GM21423 (cell line): ENCODE measurements around the gene SETD1B.

Experiments used
- ATAC-seq: cut with Tn5 transposase; IDR thresholded peaks from one replicate; pipeline ENCODE4 v1.9.1; 2021; ENCODE audit warnings: mild to moderate bottlenecking, moderate library complexity; ENCODE audit not compliant: unreplicated experiment

SETD1B gene

DNA sequence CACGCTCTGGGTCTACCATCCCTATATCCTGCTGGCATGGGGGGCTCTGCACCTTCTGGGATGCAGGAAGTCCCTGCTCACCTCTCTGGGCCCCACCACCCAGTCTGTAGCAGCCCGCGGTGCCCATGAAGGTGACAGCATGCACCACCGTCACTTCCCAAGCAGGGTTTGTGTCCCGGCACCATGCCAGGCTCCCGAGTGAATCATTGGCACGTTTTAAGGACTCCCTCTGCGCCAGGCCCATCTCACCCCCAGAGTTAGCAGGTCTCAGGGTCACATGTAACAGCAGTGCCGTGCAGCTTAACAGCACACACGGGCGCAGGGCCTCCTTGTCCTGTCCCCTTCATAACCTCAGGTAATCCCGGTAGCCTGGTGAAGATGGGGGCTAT, 19.9 kb downstream of the SETD1B start:
- ATAC-seq = no peak

DNA sequence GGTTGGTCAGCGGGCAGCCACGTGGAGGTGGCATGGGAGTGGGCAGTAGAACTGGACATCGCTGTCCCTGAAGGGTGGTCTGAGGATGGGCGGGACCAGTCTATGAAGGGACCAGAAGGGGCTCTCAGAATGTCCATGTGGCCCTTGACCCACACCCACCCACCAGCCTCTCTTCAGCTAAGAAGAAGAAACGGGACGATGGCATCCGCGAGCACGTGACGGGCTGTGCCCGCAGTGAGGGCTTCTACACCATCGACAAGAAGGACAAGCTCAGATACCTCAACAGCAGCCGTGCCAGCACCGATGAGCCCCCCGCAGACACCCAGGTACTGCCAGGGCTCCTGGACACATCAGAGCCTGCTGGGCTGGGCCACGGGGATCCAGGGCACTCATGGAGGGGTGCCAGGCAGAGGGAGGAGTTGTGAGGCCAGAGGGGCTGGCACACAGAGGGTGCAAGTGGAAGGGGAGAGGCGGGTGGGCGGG, 21.3 kb downstream of the SETD1B start:
- ATAC-seq = no peak

DNA sequence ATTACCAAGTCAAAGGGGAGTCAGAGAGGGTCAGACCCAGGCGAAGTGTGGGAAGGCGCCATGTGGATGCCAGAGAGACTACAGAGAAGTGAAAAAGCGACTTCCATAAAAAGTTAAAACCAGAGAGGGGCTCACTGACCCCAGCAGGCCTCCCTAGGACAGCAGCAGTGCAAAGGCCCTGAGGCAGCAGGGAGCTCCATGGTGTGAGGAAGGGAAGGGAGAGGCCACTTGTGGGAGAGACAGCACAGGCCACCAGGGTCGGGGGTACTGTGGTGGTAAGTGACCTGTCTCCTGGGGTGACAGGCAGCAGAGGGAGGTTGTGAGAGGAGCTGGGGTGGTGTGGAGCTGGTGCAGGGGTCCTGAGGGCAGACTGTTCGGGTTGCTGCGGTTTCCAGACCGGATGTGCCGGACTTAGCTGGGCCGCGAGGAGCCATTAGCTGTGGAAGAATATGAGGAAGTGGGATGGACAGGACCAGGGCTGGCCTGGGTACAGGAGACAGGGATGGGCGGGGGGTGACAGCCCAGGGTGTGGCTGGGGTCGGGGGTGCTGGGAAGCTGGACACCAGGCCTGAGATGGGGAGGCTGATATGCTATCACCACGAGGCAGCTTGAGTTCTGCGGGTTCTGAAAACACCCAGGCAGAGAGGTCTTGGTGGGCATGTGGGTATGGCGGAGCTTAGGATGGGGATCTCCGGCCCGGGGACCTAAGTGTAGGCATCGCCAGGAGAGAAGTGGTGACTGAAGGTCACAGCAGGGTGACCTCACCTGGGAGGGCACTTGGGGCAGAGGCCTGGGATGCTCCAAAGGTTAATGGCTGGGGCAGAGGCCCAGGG, 22.7 kb downstream of the SETD1B start:
- no peak for ATAC-seq

DNA sequence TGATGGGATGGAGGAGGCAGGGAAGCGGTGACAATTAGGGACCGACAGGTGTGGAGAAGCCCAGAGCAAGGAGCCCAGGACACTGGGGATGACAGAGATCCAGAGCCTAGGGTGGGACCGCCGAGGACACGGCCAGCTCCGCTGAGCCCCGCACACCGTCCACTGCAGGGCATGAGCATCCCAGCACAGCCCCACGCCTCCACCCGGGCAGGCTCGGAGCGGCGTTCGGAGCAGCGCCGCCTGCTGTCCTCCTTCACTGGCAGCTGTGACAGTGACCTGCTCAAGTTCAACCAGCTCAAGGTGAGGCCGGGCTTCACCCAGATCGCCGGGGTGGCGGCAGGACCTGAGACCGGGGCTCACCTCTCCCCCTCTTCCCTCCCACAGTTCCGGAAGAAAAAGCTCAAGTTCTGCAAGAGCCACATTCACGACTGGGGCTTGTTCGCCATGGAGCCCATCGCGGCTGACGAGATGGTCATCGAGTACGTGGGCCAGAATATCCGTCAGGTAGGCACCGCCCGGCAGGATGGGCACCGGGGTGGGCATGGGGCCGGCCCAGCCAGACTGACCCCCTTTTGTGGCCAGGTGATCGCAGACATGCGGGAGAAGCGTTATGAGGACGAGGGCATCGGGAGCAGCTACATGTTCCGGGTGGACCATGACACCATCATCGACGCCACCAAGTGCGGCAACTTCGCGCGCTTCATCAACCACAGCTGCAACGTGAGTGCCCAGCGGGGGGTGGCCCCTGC, 23.7 kb downstream of the SETD1B start:
- no peak for ATAC-seq

DNA sequence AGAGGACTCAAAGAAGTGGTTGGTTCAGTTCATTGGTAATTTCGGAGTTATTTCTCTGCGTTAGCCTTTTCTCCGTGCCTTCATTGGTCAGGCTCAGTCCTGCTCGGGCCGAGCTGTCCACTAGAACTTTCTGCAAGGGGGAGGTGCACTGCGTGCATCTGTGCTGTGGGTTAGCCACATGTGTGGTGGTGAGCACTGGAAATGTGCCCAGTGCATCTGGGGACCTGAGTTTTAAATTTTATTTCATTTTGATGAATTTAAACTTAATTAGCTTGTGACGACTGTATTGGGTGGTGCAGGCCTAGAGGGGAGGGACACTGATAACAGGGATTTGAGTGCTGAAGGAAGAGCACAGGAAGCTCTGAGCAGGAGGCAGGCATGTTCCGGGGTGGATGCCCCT, 24.5 kb downstream of the SETD1B start:
- no peak for ATAC-seq

DNA sequence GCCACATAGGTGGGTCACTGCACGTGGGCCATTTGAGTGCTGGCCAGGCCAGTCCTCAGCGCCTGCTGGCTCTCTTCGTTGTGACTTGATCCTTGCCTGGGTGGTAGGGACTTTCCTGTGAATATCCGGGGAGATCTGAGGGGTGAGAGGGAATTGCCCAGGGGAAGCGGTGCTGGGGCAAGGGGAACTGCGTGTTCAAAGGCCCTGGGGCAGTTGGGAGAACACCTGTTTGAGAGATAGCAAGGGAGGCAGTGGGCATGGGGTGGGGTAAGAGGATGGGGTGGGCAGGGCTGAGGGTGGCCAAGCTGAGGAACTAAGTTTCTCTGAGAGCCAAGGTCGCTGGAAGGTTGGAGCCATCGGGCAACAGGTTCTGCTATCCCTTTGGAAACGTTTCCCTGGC, 25.0 kb downstream of the SETD1B start:
- no peak for ATAC-seq

DNA sequence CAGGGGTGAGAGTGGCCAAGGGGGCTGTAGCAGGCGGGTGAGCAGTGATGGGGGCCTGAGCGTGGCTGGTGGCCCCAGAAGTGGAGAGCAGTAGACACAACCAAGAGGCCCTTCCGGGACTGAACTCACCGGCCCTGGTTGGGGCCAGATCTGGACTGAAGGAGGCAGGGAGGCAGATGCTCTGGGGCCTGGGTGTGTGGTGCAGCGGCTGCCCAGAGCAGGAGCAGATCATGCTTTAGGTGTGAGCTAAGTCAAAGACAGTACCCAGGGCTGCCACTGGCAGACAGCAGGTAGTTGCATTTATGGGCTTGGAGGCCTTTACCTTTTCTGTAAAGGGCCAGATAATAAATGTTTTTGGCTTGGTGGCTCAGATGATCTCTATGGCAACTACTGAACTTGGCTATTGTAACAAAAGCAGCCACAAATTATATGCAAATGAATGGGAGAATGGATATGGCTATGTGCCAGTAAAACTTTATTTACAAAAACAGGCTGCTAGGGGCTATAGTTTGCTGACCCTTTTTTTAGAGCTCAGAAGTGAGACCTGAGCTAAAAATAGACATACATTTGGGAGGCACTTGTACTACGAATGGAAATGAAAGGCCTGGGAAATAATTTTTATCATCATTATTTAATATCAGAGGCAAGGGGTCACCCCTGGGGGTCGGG, 25.6 kb downstream of the SETD1B start:
- no peak for ATAC-seq

DNA sequence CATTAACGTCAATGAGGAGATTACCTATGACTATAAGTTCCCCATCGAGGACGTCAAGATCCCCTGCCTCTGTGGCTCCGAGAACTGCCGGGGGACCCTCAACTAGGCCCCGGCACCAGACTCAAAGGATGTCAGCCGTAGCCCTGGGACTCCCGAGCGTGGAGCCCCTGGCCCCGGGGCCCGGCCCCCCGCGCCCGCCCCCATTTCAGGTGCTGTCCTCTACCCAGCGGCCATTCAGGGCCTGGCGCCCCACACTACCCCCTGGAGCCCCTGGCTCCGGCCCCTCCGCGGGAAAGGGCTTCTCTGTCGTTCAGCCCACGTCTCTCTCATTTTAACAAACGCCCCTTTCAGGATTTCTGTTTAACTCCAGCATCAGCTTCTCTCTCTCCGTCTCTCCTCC, 26.3 kb downstream of the SETD1B start:
- ATAC-seq = no peak

DNA sequence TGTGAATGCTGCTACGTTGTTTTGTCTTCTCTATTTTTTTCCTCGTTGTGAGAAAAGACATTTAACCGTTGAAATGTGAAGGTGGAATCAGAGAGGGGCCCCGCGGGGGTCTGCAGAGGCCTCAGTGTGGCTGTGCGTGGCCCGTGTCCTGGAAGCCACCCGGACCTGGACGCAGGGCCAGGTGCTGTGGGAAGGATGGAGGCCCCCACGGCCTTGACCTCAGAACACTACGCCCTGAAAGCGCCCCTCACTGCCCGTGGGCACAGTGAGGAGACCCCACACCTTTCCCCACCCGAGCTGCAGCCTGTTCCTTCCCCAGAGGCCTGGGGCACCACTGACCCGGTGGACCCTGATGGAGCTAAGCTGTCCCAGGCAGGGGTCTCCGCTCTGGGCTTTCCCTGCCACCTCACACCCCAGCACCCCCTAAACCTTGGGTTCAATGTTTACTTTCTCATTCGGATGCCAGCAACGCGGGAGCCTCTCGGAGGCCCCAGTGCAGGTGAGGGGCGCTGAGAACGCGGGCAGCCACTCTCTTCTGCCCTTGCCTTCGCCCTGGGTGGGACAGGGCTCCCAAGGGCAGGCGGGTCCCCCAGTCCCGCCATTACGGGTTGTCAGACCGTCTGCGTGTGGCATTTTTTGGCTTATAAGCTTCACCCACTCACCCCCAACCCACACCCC, 26.9 kb downstream of the SETD1B start:
- ATAC-seq = no peak

DNA sequence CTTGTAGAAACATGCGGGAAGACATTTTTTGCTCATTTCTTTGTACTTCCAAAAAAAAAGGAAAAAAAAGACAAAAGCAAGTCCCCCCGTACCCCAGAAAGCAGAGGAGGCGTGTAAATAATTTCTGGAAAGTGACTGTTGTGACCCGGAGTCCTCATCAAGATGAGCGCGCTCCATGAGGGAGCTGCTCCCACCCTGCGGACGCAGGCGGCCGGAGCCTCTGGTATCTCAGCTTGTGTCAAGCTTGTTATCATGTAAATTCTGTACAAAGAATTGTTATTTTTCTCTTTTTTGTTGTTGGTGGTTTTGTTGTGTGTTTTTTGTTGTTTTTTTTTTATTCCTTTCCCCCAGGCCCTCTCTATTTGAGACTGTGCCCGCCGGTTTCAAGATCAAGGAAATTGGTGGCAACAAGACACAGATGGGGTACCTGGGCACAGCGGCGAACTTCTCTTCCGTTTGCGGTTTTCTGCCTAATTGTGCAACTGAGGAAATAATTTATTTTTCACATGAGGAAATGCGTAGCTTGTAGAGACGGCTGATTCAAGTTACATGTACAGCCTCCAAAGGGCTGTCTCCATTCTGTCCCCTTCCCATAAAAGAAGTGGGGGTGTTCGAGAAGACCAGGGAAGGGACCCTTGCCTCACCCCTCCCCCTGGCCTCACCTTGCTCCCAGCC, 27.9 kb downstream of the SETD1B start:
- ATAC-seq = no peak

DNA sequence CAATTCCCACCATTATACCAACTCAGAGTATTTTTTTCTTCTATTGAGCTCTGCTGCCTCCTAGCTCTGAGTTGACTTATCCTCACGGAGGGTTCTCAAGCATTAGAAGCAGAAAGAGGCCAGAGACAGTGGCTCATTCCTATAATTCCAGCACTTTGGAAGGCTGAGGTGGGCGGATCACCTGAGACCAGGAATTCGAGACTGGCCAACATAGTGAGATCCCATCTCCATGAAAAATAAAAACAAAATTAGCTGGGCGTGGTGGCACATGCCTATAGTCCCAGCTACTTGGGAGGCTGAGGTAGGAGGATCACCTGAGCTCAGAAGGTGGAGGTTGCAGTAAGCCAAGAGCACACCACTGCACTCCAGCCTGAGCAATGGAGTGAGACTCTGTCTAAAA, 33.9 kb downstream of the SETD1B start:
- no peak for ATAC-seq

DNA sequence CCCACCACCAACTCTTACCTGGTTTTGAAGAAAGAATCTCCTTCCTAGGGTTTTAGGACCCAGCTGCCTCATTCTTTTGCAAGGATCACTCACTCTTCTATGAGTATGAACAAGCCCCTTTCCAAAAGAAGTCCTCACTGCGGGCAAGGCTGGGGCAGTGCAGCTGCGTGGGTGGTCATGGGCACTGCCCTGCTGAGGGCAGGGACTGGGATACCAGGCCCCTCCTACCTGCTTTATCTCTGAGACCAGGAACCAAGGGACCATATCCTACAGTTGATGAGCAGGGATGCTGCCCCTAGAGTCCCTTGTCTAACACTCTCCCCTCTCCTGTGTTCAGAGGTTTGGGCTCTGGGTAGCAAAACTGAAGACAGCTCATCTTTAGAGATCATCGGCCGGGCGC, 34.3 kb downstream of the SETD1B start:
- ATAC-seq = no peak

DNA sequence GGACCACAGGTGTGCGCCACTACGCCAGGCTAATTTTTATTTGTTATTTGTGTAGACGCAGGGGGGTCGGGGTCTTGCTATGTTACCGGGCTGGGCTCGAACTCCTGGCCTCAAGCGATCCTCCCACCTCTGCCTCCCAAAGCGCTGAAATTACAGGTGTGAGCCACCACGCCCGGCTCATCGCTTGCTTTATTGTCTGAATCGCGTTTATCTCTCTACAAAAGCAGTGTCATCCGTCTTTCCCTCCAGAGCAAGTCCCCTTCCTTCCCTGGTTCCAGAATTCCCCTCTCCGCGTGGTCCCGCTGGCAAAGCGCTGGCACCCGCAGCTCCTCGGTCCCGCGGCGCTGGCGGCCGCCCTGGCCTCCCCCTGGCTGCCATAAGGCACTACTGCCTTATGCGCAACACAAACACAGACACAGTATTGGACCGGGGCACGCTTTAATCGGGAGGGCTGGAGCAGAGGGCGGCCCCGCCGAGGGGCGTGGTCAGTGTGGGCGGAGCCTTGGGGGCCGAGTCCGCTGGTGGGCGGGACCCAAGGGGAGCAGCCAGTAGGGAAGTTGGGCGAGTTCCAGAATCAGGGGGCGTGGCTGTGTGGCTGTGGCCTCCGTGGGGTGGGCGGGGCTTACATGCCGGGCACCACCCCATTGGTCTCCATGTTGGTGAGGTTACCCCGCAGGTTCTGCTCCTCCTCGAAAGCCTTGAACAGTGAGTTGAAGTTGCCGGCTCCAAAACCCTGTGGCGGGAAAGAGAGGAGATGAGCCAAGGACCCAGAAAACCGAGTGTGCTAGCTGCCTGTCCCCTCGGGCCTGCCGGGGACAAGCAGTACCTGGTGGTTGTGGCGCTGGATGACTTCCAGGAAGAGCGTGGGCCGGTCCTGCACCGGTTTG, 35.5 kb downstream of the SETD1B start:
- ATAC-seq = peak; percentile 93

DNA sequence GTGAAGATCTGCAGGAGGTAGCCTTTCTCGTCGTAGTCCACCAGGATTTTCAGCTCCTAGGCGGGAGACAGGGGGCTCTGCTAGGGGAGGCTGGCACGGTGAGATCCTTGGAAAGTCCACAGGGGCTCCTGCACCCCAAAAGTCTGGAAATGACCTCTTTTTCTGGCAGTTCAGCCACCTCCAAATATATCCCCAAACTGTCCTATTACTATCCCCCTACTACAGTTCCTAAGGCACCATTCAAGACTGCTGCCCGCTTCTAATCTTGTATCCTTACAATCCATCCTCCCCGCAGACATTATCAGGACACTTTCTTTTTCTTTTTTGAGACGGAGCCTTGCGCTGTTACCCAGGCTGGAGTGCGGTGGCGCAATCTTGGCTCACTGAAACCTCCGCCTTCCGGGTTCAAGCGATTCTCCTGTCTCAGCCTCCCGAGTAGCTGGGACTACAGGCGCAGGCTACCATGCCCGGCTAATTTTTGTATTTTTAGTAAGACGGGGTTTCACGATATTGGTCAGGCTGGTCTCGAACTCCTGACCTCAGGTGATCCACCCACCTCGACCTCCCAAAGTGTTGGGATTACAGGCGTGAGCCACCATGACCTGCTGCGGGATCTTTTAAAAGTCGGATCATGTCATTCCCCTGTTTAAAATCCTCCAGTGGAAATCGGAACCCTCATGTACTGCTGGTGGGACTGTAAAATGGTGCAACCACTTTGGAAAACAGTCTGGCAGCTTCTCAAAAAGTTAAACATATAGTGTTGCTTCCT, 36.4 kb downstream of the SETD1B start:
- ATAC-seq = no peak

DNA sequence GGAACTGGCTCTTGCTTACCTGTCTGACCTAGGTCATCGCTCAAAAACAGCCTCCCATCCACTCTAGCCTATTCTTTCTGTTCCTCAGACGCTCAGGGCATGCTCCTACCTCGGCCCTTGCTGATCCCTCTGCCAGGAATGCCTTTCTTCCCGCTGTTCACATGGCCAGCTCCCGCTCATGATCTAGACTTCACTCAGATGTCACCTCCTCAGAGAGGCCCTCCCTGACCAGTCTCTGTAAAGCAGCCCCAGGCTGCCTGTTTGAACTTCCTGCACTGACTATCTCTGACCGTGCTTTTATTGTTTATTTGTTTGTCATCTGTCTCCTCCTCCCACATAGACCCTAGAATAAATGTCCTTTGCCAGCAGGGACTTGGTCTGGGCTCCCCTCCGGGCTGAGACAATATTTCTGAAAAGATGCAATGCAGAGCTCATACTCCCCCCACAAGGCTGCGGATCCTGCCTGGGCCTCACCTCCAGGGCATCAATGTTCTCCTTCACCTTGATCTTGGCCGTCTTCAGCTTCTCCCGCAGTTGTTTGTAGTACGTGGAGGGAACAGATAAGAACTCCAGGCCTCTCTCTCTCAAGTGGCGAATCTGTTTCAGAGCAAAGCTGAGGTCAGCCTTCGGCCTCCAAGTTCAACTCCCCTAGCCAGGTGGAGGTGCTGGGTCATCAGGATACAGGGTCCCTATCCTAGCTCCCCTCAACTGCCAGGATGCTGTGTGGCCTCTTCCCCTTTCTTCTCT, 39.6 kb downstream of the SETD1B start:
- ATAC-seq = no peak

DNA sequence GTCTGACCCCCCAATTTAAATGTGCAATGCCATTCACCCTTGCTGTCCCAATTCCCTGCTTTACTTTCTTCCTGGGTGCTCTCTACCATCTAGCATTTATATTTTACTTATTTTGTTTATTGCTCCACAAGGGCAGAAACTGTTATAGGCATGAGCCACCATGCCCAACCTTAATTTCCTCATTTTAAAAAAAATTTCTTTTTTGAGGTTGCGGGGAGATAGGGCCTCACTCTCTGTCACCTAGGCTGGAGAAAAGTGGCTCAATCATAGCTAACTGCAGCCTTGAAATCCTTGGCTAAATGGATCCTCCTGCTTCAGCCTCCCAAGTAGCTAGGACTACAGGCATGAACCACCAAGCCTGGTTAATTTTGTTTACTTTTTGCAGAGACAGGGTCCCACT, 41.9 kb downstream of the SETD1B start:
- no peak for ATAC-seq

DNA sequence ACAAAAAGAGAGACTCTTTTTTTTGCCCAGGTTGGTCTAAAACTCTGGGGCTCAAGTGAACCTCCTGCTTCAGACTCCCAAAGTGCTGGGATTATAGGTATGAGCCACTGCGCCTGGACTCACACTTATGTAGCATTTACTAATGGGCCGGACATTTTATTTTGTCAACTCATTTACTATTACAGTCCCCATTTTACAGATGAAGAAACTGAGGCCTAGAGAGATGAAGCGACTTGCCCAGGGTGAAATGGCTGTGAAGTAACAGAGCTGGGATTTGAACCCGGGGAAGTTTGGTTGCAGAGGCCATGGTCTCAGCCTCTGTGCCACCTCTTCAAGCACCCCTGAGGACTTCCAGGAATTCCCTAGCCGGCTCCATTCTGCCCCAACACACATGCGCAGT, 45.4 kb downstream of the SETD1B start:
- ATAC-seq = no peak

DNA sequence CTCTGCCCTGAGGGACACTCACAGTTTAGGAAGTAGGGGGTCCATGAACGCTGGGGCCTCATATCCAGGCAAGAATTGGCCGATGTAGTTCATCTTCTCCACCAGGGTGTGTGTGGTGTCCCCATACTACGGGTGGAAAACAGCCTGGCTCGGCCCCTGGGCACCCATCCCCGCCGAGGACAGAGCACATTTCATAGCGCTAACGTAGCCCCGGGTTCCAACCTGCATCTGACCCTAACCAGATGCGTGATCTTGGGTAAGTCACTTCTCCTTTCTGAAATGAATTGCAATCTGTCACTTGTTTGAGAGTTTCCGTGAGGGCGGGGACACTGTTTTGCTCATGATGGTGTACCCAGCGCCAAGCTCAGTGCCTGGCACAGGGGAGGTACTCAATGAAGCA, 45.9 kb downstream of the SETD1B start:
- no peak for ATAC-seq
